HFFc6 (cell line): ENCODE results near the gene FSTL3. TPM values are rescaled to one million over a fixed set of nuclear protein-coding genes. Genes with fewer than 3 reads are reported as not detected.

ENCODE experiments used
- DNase-seq: peaks from one replicate; pipeline ENCODE4 v3.0.0-alpha.2; 2018
- H3K27ac Mint-ChIP-seq: 2 replicates; pipeline ENCODE4 v1.8.0; 2020; ENCODE audit warnings: mild to moderate bottlenecking, mixed read lengths
- H3K27me3 Mint-ChIP-seq: 2 replicates; pipeline ENCODE4 v1.8.0; 2021; ENCODE audit warnings: mild to moderate bottlenecking, moderate library complexity, mixed read lengths; ENCODE audit not compliant: insufficient read depth
- H3K36me3 Mint-ChIP-seq: 2 replicates; pipeline ENCODE4 v1.8.0; 2021; ENCODE audit warnings: low read depth, mixed read lengths
- H3K4me1 Mint-ChIP-seq: 2 replicates; pipeline ENCODE4 v1.8.0; 2020; ENCODE audit warnings: low read depth, mixed read lengths
- H3K4me3 Mint-ChIP-seq: 2 replicates; pipeline ENCODE4 v1.8.0; 2020; ENCODE audit warnings: mild to moderate bottlenecking, moderate library complexity, mixed read lengths
- H3K9me3 Mint-ChIP-seq: 2 replicates; pipeline ENCODE4 v1.8.0; 2020; ENCODE audit warnings: mild to moderate bottlenecking, mixed read lengths
- total RNA-seq, 6 experiments: library from RNA; stranded (reverse); fragmentation: NEBNext Ultra II Directional; extraction: Animal tissue kit (Norgen Biotek cat#: 25700); gene quantifications; 2 replicates in 1 of 6; 3 replicates in 5 of 6; pipeline ENCODE4 v1.2.3, GENCODE V29; 2021
- TF ChIP-seq, protein P1 (sequence below): fragments of 200-600 bp; sonication (generic); IDR thresholded peaks from 2 replicates; pipeline ENCODE4 v1.5.0; 2021; ENCODE audit warnings: antibody characterized with exemption, mild to moderate bottlenecking

FSTL3 gene
- total RNA-seq, 6 experiments from 2014 or later: 97.1 to 123 (median 101) TPM

DNA sequence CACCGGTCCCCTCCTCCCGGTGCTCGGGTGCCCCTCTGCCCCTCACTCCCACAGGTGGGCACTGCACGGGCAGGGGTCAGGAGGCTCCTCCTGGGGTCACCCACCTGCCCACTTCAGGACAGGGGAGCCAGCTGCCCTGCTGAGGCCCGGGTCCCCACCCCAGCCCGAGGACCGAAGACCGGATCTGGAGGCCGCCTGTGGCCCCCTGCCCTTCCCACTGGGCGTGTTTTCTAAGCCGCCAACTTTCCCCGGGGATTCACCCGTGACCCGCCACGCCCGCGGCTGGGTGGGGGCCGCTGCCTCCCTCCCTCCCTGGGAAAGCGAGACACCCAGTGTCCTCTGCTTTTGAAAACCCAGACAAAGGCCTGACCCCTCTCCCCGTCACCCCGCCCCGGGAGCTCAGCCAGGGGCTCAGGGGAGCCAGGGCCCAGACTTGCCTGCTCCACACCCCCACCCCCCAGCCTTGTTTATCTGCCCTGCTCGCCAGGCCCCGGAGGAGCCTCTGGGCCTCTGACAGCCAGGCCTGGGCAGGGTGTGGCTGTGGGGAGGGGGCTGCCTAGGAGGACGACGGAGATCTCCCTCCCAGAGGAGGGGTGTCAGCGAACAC lies 33.9 kb downstream of the FSTL3 start:
- Mint-ChIP-seq H3K36me3 (no peaks in the 10 kb centered on the region), H3K27ac (no peak overlapping the region)

DNA sequence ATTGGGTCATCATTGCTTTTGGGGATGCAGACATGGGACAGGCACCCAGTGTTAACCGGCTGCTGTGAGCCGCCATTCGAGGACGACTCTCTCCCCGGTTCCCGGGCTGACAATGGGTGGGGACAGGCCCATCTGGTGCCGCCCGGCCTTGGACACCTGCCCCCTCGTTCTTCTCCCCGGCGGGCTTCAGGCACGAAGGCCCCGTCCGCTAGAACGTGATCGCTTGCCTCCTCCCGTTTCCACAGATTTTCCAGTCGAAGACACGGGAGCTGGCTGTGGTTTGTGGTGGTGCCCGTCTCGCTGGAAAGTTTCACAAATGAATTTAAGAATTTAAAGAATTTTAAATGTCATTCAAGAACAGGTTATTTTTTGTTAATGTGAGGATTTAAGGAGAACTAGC lies 34.6 kb downstream of the FSTL3 start:
- Mint-ChIP-seq H3K27me3 (peaks cover 35% of the 10 kb centered on the region), H3K36me3 (peaks cover 6% of the 10 kb centered on the region), H3K4me3 (no peak overlapping the region), H3K4me1 (peaks cover 8% of the 10 kb centered on the region; the same call in 1 of the 2 replicates), H3K9me3 (peaks cover 11% of the 10 kb centered on the region), H3K27ac (no peak overlapping the region)
- TF ChIP-seq, protein P1, sequence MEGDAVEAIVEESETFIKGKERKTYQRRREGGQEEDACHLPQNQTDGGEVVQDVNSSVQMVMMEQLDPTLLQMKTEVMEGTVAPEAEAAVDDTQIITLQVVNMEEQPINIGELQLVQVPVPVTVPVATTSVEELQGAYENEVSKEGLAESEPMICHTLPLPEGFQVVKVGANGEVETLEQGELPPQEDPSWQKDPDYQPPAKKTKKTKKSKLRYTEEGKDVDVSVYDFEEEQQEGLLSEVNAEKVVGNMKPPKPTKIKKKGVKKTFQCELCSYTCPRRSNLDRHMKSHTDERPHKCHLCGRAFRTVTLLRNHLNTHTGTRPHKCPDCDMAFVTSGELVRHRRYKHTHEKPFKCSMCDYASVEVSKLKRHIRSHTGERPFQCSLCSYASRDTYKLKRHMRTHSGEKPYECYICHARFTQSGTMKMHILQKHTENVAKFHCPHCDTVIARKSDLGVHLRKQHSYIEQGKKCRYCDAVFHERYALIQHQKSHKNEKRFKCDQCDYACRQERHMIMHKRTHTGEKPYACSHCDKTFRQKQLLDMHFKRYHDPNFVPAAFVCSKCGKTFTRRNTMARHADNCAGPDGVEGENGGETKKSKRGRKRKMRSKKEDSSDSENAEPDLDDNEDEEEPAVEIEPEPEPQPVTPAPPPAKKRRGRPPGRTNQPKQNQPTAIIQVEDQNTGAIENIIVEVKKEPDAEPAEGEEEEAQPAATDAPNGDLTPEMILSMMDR: no peak
- no peak for DNase-seq

More for the DNA sequence above, 33.9 kb downstream of the FSTL3 start:
- peaks cover 4% of the 10 kb centered on the region; the same call in 1 of the 2 replicates for H3K9me3 Mint-ChIP-seq
- no peak for DNase-seq
- TF ChIP-seq, protein P1: no peak
- H3K27me3 Mint-ChIP-seq: peaks cover 37% of the 10 kb centered on the region
- H3K4me3 Mint-ChIP-seq: no peak overlapping the region
- peaks cover 8% of the 10 kb centered on the region; the same call in 1 of the 2 replicates for H3K4me1 Mint-ChIP-seq

DNA sequence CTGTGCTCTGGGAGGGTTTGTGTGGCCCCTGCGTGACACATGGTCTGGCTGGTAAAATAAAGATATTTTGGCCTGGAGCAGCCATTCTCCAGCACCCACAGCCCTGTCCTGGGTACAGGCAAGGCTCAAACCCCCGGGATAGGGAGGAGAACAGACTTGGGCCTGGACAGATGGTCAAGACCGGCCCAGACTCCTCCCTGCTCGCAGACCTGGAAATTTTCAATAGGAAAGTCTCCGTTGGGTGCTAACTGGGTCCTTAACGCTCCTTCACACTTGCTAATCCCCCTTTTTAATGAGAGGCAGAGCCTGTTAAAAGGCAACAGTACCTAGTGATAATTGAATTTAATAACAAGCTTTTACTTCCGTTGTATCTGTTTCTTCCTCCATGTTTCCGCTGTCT lies 35.1 kb downstream of the FSTL3 start:
- H3K27ac Mint-ChIP-seq: no peak overlapping the region
- DNase-seq: no peak
- H3K9me3 Mint-ChIP-seq: peaks cover 14% of the 10 kb centered on the region
- TF ChIP-seq, protein P1: no peak
- no peak overlapping the region for H3K4me3 Mint-ChIP-seq
- H3K4me1 Mint-ChIP-seq: peaks cover 8% of the 10 kb centered on the region; the same call in 1 of the 2 replicates
- peaks cover 38% of the 10 kb centered on the region for H3K27me3 Mint-ChIP-seq
- peaks cover 9% of the 10 kb centered on the region for H3K36me3 Mint-ChIP-seq

DNA sequence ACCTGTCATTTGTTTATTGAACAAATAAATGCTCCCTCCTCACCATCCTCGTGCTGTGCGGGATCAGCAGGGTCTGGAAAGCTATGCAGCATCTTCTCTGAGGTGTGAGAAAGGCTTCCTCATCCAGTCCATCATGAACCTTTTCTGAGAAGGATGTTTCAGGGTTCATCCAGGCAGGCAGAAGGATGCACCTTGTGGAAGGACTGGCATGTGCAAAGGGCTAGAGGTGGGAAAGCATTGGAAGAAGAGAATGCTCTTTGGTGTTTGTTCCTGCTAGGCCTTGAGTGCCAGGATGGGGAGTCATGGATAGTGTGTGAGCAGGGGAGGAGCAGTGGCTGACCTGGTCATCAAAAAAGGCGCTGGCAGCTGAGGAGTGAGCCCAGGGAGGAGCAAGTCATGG lies 39.2 kb downstream of the FSTL3 start:
- no peak for DNase-seq
- Mint-ChIP-seq H3K4me1 (no peaks in the 10 kb centered on the region), H3K4me3 (no peak overlapping the region), H3K9me3 (peaks cover 10% of the 10 kb centered on the region), H3K27me3 (peaks cover 37% of the 10 kb centered on the region), H3K36me3 (peaks cover 9% of the 10 kb centered on the region), H3K27ac (no peak overlapping the region)
- TF ChIP-seq, protein P1: no peak

DNA sequence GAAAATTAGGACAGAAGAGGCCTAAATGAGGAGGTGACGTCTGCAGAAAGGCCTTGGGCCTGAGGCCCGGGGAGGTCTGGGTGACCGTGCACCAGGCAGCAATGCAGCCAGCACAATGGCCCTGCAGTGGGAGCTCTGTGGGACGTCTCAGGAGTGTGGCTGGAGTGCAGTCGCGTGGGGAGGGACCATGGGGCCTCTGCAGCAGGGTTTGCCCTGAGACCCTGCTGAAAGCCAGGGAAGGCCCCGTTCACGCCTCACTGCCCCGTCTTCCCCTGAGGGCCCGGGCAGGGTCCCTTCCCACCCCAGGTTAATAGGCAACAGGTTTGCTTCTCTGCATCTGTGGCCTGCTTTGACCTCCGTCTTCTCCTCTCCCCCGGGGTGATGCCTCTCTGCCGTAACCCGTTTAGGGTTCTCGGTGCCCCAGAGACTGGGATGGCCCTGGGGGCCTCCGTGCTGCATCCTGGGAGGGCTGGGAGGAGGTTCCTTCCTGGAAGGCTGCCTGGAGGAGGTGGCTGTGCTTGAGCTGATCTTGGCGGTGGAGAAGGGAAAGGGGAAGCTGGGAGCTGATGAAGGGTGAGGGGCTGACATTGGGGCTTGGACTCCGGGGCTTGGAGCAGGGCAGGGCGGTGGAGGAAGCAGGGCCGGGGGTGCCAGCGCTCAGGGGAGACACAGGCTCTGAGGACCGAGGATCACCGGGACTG lies 42.2 kb downstream of the FSTL3 start:
- H3K36me3 Mint-ChIP-seq: peaks cover 9% of the 10 kb centered on the region
- no peaks in the 10 kb centered on the region for H3K4me1 Mint-ChIP-seq
- peaks cover 10% of the 10 kb centered on the region for H3K9me3 Mint-ChIP-seq
- no peak overlapping the region for H3K27ac Mint-ChIP-seq
- DNase-seq: no peak
- TF ChIP-seq, protein P1: no peak
- H3K4me3 Mint-ChIP-seq: no peak overlapping the region
- H3K27me3 Mint-ChIP-seq: peaks cover 20% of the 10 kb centered on the region
